Measurements from ENCODE around the gene FBXO46. TPM values are rescaled to one million over a fixed set of nuclear protein-coding genes. Genes with fewer than 3 reads are reported as not detected.

The FBXO46 gene
- total RNA-seq, 1 experiment from 2014 or later = 12.8 TPM

DNA sequence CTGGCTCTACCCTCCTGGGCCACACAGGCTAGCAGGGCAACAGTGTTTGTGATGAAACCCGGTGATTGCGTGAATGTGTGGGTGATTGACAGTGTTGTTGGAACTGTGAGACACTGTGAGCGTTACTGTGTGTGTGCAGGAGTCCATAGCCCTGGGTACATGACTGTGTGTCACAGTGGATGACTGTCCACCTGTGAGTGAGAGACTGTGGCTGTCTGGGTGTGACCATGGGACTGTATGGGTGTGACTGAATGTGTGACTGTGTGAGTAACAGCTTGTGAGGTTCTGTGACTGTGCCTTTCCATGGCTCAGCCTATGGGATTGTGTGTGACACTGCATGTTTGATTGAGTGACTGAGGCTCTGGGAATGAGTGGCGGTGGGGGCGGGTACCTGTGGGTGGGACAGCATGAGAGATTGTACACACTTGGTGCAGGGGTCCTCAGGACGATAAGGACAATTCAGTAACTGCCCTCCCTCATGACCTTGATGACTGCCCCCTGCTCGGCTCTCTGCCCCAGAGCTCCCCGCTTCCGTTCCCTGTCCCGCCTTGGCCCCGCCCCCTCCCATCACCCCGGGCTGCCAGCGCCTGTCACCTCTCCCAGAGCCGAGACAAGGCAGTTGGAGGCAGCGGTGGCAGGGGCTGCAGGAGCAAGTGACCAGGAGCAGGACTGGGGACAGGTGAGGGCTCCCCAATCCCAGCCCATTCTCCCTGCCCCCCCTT is 62.9 kb downstream of the FBXO46 start, which contains the start of gene GIPR:
Gene GIPR, plus strand, starts transcription at position 602 of the 722 bp plus-strand sequence. CDS start 1,300 bp downstream, outside the sequence.
- TF ChIP-seq EZH2 (IDR thresholded peaks at IDR 0.05; ENCODE audit: low read length, unreplicated experiment) (no peak), EZH2phosphoT487 (IDR thresholded peaks at IDR 0.05; ENCODE audit: borderline replicate concordance, low read length) (no peak)
- TF ChIP-seq, protein P1, sequence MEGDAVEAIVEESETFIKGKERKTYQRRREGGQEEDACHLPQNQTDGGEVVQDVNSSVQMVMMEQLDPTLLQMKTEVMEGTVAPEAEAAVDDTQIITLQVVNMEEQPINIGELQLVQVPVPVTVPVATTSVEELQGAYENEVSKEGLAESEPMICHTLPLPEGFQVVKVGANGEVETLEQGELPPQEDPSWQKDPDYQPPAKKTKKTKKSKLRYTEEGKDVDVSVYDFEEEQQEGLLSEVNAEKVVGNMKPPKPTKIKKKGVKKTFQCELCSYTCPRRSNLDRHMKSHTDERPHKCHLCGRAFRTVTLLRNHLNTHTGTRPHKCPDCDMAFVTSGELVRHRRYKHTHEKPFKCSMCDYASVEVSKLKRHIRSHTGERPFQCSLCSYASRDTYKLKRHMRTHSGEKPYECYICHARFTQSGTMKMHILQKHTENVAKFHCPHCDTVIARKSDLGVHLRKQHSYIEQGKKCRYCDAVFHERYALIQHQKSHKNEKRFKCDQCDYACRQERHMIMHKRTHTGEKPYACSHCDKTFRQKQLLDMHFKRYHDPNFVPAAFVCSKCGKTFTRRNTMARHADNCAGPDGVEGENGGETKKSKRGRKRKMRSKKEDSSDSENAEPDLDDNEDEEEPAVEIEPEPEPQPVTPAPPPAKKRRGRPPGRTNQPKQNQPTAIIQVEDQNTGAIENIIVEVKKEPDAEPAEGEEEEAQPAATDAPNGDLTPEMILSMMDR (conservative IDR thresholded peaks at IDR 0.05; ENCODE audit: low read depth, low read length) = no peak
- Histone ChIP-seq H3K9me3 (ENCODE audit: low read length) (no peaks in the 10 kb centered on the region), H3K9ac (ENCODE audit: low read length) (peak within 1 kb of the TSS; percentile 26), H3K36me3 (ENCODE audit: low read depth, low read length) (no peaks in the 10 kb centered on the region), H3K4me1 (ENCODE audit: insufficient read depth, low read length) (peaks cover 5% of the 10 kb centered on the region), H3K27me3 (ENCODE audit: low read length) (no peaks in the 10 kb centered on the region), H3F3A (ENCODE audit: low read length, unreplicated experiment) (no peaks in the 10 kb centered on the region), H3K79me2 (ENCODE audit: low read length) (no peaks in the 10 kb centered on the region), H3K9me2 (replicated peaks; ENCODE audit: low read length) (no peaks in the 10 kb centered on the region), H3K27ac (ENCODE audit: low read length) (no peak within 1 kb of the TSS), H3K4me2 (ENCODE audit: low read length) (peak within 1 kb of the TSS; percentile 87), H2AFZ (ENCODE audit: low read length) (peak within 1 kb of the TSS; percentile 70), H3K4me3 (ENCODE audit: low read length) (peak within 1 kb of the TSS; percentile 68), H4K20me1 (ENCODE audit: low read length) (no peaks in the 10 kb centered on the region)
- peak; percentile 81 for ATAC-seq
- ChIA-PET POLR2A (ENCODE audit: unreplicated experiment) (interaction anchor here (0.5 kb wide), 1 partner anchor 22 kb away, joined by 4 read pairs; no protein-coding TSS in a partner anchor), CTCF (no interaction called here)
- intact Hi-C loops (cut with micrococcal nuclease) = no loop called here
- BruUV-seq (replicated peaks) = no TSS peak
- DNase-seq = peak; percentile 70

DNA sequence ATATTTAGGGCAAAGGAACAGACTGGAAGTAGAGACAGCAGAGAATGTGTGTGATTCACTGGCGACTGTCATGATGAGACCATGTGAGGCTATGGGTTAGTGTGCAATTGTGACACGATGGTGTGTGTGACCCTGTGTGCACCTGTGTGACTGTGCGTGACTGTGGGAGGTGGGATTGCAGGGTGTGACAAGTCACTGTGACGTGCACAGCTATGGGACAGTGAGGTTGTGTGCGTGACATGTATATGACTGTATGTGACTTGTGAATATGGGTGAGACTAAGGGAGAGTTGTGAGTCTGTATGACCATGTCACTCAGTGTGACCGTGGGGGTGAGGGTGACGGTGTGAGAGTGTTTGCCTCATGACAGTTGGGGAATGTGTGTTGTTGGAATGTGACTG is 66.1 kb downstream of the FBXO46 start:
- no peak overlapping the region for H3K4me3 ChIP-seq (ENCODE audit: low read length)
- H3K27me3 ChIP-seq (ENCODE audit: low read length) = no peaks in the 10 kb centered on the region
- H3F3A ChIP-seq (ENCODE audit: low read length, unreplicated experiment) = no peaks in the 10 kb centered on the region
- no peak overlapping the region for H2AFZ ChIP-seq (ENCODE audit: low read length)
- no peaks in the 10 kb centered on the region for H3K36me3 ChIP-seq (ENCODE audit: low read depth, low read length)
- no peak overlapping the region for H3K4me2 ChIP-seq (ENCODE audit: low read length)
- no peak overlapping the region for H3K9ac ChIP-seq (ENCODE audit: low read length)
- ChIA-PET POLR2A (ENCODE audit: unreplicated experiment) (no interaction called here), CTCF (no interaction called here)
- no peak for DNase-seq
- TF ChIP-seq, protein P1 (conservative IDR thresholded peaks at IDR 0.05; ENCODE audit: low read depth, low read length) = no peak
- no peak for TF ChIP-seq EZH2 (IDR thresholded peaks at IDR 0.05; ENCODE audit: low read length, unreplicated experiment)
- TF ChIP-seq EZH2phosphoT487 (IDR thresholded peaks at IDR 0.05; ENCODE audit: borderline replicate concordance, low read length) = no peak
- no peak overlapping the region for H3K27ac ChIP-seq (ENCODE audit: low read length)
- no peaks in the 10 kb centered on the region for H4K20me1 ChIP-seq (ENCODE audit: low read length)
- H3K9me2 ChIP-seq (replicated peaks; ENCODE audit: low read length) = no peaks in the 10 kb centered on the region
- peaks cover 5% of the 10 kb centered on the region for H3K4me1 ChIP-seq (ENCODE audit: insufficient read depth, low read length)
- BruUV-seq (replicated peaks) = no TSS peak
- H3K79me2 ChIP-seq (ENCODE audit: low read length) = no peaks in the 10 kb centered on the region
- no peaks in the 10 kb centered on the region for H3K9me3 ChIP-seq (ENCODE audit: low read length)
- ATAC-seq = no peak
- intact Hi-C loops (cut with micrococcal nuclease) = no loop called here

DNA sequence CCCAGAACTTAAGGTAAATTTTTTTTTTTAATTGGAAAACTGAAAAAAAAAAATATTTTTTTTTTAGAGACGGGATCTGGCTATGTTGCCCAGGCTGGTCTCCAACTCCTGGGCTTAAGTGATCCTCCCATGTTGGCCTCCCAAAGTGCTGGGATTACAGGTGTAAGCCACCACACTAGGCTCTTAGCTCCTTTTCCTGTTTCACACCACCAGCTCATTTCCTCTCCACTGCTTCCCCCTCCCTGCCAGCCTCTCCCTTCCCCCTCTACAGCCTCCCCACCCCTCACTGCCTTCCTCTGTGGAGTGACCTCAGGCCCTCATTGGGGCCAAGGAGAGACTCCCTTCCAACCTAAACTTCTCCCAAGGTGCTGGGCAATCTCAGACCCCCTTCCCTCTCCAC is 66.9 kb downstream of the FBXO46 start:
- ChIA-PET POLR2A (ENCODE audit: unreplicated experiment) (no interaction called here), CTCF (no interaction called here)
- TF ChIP-seq, protein P1 (conservative IDR thresholded peaks at IDR 0.05; ENCODE audit: low read depth, low read length) = no peak
- no peak for TF ChIP-seq EZH2 (IDR thresholded peaks at IDR 0.05; ENCODE audit: low read length, unreplicated experiment)
- no peak for TF ChIP-seq EZH2phosphoT487 (IDR thresholded peaks at IDR 0.05; ENCODE audit: borderline replicate concordance, low read length)
- no peak overlapping the region for H3K27ac ChIP-seq (ENCODE audit: low read length)
- DNase-seq = no peak
- no peaks in the 10 kb centered on the region for H3K9me2 ChIP-seq (replicated peaks; ENCODE audit: low read length)
- no peaks in the 10 kb centered on the region for H3F3A ChIP-seq (ENCODE audit: low read length, unreplicated experiment)
- H4K20me1 ChIP-seq (ENCODE audit: low read length) = no peaks in the 10 kb centered on the region
- no peaks in the 10 kb centered on the region for H3K9me3 ChIP-seq (ENCODE audit: low read length)
- no peaks in the 10 kb centered on the region for H3K27me3 ChIP-seq (ENCODE audit: low read length)
- H3K36me3 ChIP-seq (ENCODE audit: low read depth, low read length) = no peaks in the 10 kb centered on the region
- ATAC-seq = no peak
- H3K4me2 ChIP-seq (ENCODE audit: low read length) = no peak overlapping the region
- H3K4me3 ChIP-seq (ENCODE audit: low read length) = no peak overlapping the region
- no peak overlapping the region for H2AFZ ChIP-seq (ENCODE audit: low read length)
- peaks cover 5% of the 10 kb centered on the region for H3K4me1 ChIP-seq (ENCODE audit: insufficient read depth, low read length)
- no peaks in the 10 kb centered on the region for H3K79me2 ChIP-seq (ENCODE audit: low read length)
- intact Hi-C loops (cut with micrococcal nuclease) = no loop called here
- no peak overlapping the region for H3K9ac ChIP-seq (ENCODE audit: low read length)
- BruUV-seq (replicated peaks) = no TSS peak
